ENCODE measurements around the gene DUSP19. TPM values are rescaled to one million over a fixed set of nuclear protein-coding genes. Genes with fewer than 3 reads are reported as not detected.

The DUSP19 gene
- polyA plus RNA-seq, 1 donor (not counting 4 experiments of a cell fraction or from before 2014, with no cell fraction given) = 1.1 TPM

- no peaks in the 10 kb centered on the region for H3K79me2 ChIP-seq (ENCODE audit: control insufficient read depth, insufficient read depth, low read length)
- H2AFZ ChIP-seq (ENCODE audit: control insufficient read depth, low read length) = no peak overlapping the region
- peak overlapping the region; percentile 26 for H3K27ac ChIP-seq (ENCODE audit: control insufficient read depth, insufficient read depth, low read length)
- peak; percentile 46 for FAIRE-seq
- dilution Hi-C loops (cut with MboI; ENCODE audit: extremely low pct_ligation_motif_present, low sequenced_read_pairs) = no loop called here
- H3K36me3 ChIP-seq (ENCODE audit: control insufficient read depth in 2 of 2, extremely low read depth in 1 of 2, insufficient read depth in 2 of 2, low read length in 2 of 2) = no peaks in the 10 kb centered on the region
- H3K9me3 ChIP-seq (ENCODE audit: control insufficient read depth, low read depth, low read length) = no peaks in the 10 kb centered on the region
- TF ChIP-seq EZH2 (IDR thresholded peaks at IDR 0.05; ENCODE audit: low read length) = no peak
- TF ChIP-seq CTCF (optimal IDR thresholded peaks at IDR 0.05 in 1 of 3, IDR thresholded peaks at IDR 0.05 in 1 of 3, conservative IDR thresholded peaks at IDR 0.05 in 1 of 3; ENCODE audit: extremely low read depth in 1 of 3, insufficient read depth in 2 of 3, low read length in 3 of 3) = no peak
- H4K20me1 ChIP-seq (ENCODE audit: control insufficient read depth, extremely low read depth, insufficient read depth, low read length) = no peaks in the 10 kb centered on the region
- no peaks in the 10 kb centered on the region for H3K9me1 ChIP-seq (ENCODE audit: control insufficient read depth, extremely low read depth, insufficient read depth, low read length)
- peaks cover 12% of the 10 kb centered on the region for H3K4me1 ChIP-seq (ENCODE audit: control insufficient read depth, extremely low read depth, insufficient read depth, low read length)
- H3K4me2 ChIP-seq (ENCODE audit: control insufficient read depth, extremely low read depth, insufficient read depth, low read depth, low read length) = peak overlapping the region; percentile 63
- no peak for DNase-seq (ENCODE audit: low read depth, low spot score)
- no peak overlapping the region for H3K4me3 ChIP-seq (ENCODE audit: control insufficient read depth in 2 of 3, extremely low read depth in 1 of 3, insufficient read depth in 2 of 3, low read depth in 1 of 3, low read length in 3 of 3)
- no peaks in the 10 kb centered on the region for H3K27me3 ChIP-seq (ENCODE audit: control insufficient read depth, extremely low read depth, insufficient read depth, low read length)
- H3K9ac ChIP-seq (ENCODE audit: control insufficient read depth, extremely low read depth, insufficient read depth, low read length) = no peak overlapping the region
These were observed 19.0 kb upstream of the DUSP19 start for GRCh38 chr2:183059561-183059960.

- DNase-seq (ENCODE audit: low read depth, low spot score) (no peak), FAIRE-seq (no peak)
- H3K4me1 ChIP-seq (ENCODE audit: control insufficient read depth, extremely low read depth, insufficient read depth, low read length) = peaks cover 12% of the 10 kb centered on the region
- no peak overlapping the region for H3K4me3 ChIP-seq (ENCODE audit: control insufficient read depth in 2 of 3, extremely low read depth in 1 of 3, insufficient read depth in 2 of 3, low read depth in 1 of 3, low read length in 3 of 3)
- H3K9me3 ChIP-seq (ENCODE audit: control insufficient read depth, low read depth, low read length) = no peaks in the 10 kb centered on the region
- no peak overlapping the region for H3K9ac ChIP-seq (ENCODE audit: control insufficient read depth, extremely low read depth, insufficient read depth, low read length)
- H2AFZ ChIP-seq (ENCODE audit: control insufficient read depth, low read length) = no peak overlapping the region
- no peak overlapping the region for H3K27ac ChIP-seq (ENCODE audit: control insufficient read depth, insufficient read depth, low read length)
- no peaks in the 10 kb centered on the region for H3K27me3 ChIP-seq (ENCODE audit: control insufficient read depth, extremely low read depth, insufficient read depth, low read length)
- no peak overlapping the region for H3K4me2 ChIP-seq (ENCODE audit: control insufficient read depth, extremely low read depth, insufficient read depth, low read depth, low read length)
- no peaks in the 10 kb centered on the region for H3K79me2 ChIP-seq (ENCODE audit: control insufficient read depth, insufficient read depth, low read length)
- TF ChIP-seq CTCF (optimal IDR thresholded peaks at IDR 0.05 in 1 of 3, IDR thresholded peaks at IDR 0.05 in 1 of 3, conservative IDR thresholded peaks at IDR 0.05 in 1 of 3; ENCODE audit: extremely low read depth in 1 of 3, insufficient read depth in 2 of 3, low read length in 3 of 3) (no peak), EZH2 (IDR thresholded peaks at IDR 0.05; ENCODE audit: low read length) (no peak)
- H4K20me1 ChIP-seq (ENCODE audit: control insufficient read depth, extremely low read depth, insufficient read depth, low read length) = no peaks in the 10 kb centered on the region
- dilution Hi-C loops (cut with MboI; ENCODE audit: extremely low pct_ligation_motif_present, low sequenced_read_pairs) = no loop called here
- no peaks in the 10 kb centered on the region for H3K9me1 ChIP-seq (ENCODE audit: control insufficient read depth, extremely low read depth, insufficient read depth, low read length)
- H3K36me3 ChIP-seq (ENCODE audit: control insufficient read depth in 2 of 2, extremely low read depth in 1 of 2, insufficient read depth in 2 of 2, low read length in 2 of 2) = no peaks in the 10 kb centered on the region
These were observed 17.8 kb upstream of the DUSP19 start for GRCh38 chr2:183060571-183061231.

Measured in keratinocyte (primary cell).